HepG2 (cell line): ENCODE results near the gene OSBPL5.

ENCODE experiments used
- ARNTL ChIP-seq: sonication (generic); formaldehyde crosslinking; IDR thresholded peaks from 2 replicates; pipeline ENCODE4 v1.4.0; 2020; ENCODE audit warnings: mild to moderate bottlenecking, missing genetic modification reagents
- CEBPB ChIP-seq: IDR thresholded peaks from 2 replicates; pipeline ENCODE4 v1.6.1; 2011; ENCODE audit warnings: low read depth, low read length, improper control_type of control experiment, borderline replicate concordance
- CTCF ChIP-seq: sonication (generic); formaldehyde crosslinking; IDR thresholded peaks from 2 replicates; pipeline ENCODE4 v1.5.0; 2020; ENCODE audit warnings: mild to moderate bottlenecking, missing genetic modification reagents, moderate library complexity
- DPF2 ChIP-seq: sonication (generic); formaldehyde crosslinking; IDR thresholded peaks from 2 replicates; pipeline ENCODE4 v1.4.0; 2020; ENCODE audit warnings: mild to moderate bottlenecking, low read depth, missing genetic modification reagents, borderline replicate concordance
- IRF1 ChIP-seq: sonication (generic); formaldehyde crosslinking; IDR thresholded peaks from 2 replicates; pipeline ENCODE4 v1.4.0; 2020; ENCODE audit warnings: low read depth, mild to moderate bottlenecking, missing genetic modification reagents
- KLF16 ChIP-seq, 2 experiments: sonication (generic) in 1 of 2; formaldehyde crosslinking in 1 of 2; IDR thresholded peaks; 2 replicates each; pipeline versions ENCODE4 v1.6.1 to v1.8.0; 2016 to 2023; ENCODE audit warnings: missing genetic modification reagents in 2 of 2, missing compliant biosample characterization in 1 of 2
- RAD21 ChIP-seq: fragments of 450-650 bp; formaldehyde crosslinking; IDR thresholded peaks from 2 replicates; pipeline ENCODE4 v1.5.0; 2020; ENCODE audit warnings: mild to moderate bottlenecking
- THRA ChIP-seq: sonication (generic); formaldehyde crosslinking; IDR thresholded peaks from 2 replicates; pipeline ENCODE4 v1.4.0; 2020; ENCODE audit warnings: missing genetic modification reagents, borderline replicate concordance
- ZBTB8A ChIP-seq: sonication (generic); formaldehyde crosslinking; IDR thresholded peaks from 2 replicates; pipeline ENCODE4 v1.4.0; 2020; ENCODE audit warnings: mild to moderate bottlenecking, low read depth, missing genetic modification reagents, borderline replicate concordance
- ZNF180 ChIP-seq: sonication (generic); formaldehyde crosslinking; IDR thresholded peaks from 2 replicates; pipeline ENCODE4 v1.4.0; 2020; ENCODE audit warnings: low read depth, missing genetic modification reagents, borderline replicate concordance

GRCh38 chr11:3046190-3046589 lies 118.9 kb downstream of the OSBPL5 start:
- TF ChIP-seq RAD21 (CRISPR knock-in tag), result no peak
- TF ChIP-seq ARNTL (CRISPR knock-in tag), result no peak
- no peak for TF ChIP-seq IRF1 (CRISPR knock-in tag)
- no peak for TF ChIP-seq ZBTB8A (CRISPR knock-in tag)
- no peak for TF ChIP-seq DPF2
- TF ChIP-seq CTCF (CRISPR knock-in tag), result peak; percentile 38
- TF ChIP-seq ZNF180 (CRISPR knock-in tag), result no peak
- TF ChIP-seq KLF16 (CRISPR knock-in tag; IDR thresholded peaks at IDR 0.05), result no peak
- TF ChIP-seq CEBPB, result no peak
- TF ChIP-seq THRA (CRISPR knock-in tag), result no peak
